ENCODE results near the gene CLIC4.

The CLIC4 gene

DNA sequence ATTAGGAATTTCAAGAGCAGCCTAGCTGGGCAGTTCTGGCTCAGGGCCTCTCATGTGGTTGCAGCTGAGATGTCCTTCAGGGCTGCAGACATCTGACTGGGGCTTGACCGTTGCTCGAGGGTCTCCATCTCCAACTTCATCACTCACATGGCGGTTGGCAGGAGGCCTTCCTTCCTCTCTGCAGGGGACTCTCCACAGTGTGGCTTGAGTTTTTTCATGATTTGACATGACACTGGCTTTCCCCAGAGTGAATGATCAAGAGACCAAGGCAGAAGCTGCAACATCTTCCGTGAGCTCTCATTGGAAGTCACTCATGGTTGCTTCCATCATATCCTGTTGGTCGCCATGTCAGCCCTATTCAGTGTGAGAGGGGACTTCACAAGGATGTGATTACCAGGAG is 110.2 kb downstream of the CLIC4 start:
- DNase-seq (ENCODE audit: extremely low read depth in 1 of 2, low read depth in 1 of 2) = no peak

DNA sequence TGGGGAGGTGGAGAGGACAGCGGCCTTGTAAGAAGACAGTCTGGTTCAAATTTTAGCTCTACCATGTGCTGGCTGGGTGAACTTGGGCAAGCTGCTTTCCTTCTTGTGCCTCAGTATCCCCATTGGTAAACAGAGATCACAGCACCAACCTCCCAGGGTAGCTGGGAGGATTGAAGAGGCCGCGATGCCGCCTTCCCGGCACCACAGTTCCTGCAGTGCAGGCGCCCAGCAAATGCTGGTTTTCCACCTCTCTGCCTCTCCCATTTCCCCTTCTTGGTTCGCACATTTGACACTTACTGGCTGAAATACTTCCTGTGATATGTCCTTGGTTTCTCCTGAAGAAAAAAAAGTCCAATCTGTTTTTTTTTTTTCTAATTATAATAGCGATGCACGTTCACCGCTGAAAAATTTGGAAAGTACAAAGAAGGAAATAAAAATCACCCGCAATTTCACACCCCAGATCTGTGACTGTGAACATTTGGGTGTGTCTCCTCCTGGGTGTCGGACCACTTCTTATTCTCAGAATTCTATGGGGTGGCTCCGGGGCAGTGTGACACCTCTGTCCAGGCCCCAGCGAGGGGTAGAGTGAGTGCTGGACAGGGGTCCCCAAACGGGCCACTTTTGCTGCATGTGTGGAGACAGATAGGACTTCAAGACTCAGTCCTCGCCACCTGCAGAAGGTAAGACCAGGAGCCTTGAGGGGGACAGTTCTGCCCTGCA is 111.7 kb downstream of the CLIC4 start:
- no peak for DNase-seq (ENCODE audit: extremely low read depth in 1 of 2, low read depth in 1 of 2)

DNA sequence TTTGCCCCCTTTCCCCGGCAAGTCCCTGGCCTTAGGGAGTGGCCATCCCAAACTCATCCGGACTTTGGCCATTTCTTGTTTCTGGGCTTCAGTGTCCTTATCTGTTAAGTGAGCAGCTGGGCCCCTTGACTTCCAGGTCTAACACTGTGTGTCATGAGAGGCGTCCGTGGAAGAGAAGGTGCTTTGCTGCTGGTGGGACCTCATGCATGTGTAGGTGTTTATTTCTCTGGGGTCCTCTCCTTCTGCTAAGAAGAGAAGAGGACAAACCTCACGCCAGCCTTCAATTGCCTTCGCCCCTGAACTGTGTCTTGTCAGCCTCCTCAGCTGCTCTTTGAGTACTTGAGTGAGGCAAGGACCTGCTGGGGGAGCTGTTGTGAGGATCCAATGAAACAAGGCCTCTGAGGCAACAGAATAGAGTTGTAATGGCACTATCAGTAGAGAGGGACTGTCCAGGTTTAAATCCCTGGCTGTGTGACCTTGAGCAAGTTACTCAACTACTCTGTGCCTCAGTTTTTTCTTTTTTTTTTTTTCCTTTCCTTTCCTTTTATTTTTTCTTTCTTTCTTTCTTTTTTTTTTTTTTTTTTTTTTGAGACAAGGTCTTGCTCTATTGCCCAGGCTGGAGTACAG is 112.4 kb downstream of the CLIC4 start:
- no peak for DNase-seq (ENCODE audit: extremely low read depth in 1 of 2, low read depth in 1 of 2)

DNA sequence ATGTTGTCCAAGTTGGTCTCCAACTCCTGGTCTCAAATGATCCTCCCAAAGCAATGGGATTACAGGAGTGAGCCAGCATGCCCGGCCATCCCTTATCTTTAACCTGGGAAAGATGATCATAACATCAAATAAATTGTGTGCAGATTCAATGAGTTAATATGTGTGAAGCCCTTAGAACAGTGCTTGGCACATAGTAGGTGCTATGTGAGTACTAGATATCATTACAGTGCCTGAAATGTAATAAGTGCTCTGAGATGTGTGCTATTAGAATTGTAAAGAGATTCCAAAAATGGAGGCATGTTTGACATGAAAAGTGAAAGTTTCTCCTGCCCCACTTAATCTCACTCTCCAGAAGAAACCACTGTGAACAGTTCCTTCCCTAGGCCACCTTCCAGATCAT is 113.0 kb downstream of the CLIC4 start:
- DNase-seq (ENCODE audit: extremely low read depth in 1 of 2, low read depth in 1 of 2) = no peak

DNA sequence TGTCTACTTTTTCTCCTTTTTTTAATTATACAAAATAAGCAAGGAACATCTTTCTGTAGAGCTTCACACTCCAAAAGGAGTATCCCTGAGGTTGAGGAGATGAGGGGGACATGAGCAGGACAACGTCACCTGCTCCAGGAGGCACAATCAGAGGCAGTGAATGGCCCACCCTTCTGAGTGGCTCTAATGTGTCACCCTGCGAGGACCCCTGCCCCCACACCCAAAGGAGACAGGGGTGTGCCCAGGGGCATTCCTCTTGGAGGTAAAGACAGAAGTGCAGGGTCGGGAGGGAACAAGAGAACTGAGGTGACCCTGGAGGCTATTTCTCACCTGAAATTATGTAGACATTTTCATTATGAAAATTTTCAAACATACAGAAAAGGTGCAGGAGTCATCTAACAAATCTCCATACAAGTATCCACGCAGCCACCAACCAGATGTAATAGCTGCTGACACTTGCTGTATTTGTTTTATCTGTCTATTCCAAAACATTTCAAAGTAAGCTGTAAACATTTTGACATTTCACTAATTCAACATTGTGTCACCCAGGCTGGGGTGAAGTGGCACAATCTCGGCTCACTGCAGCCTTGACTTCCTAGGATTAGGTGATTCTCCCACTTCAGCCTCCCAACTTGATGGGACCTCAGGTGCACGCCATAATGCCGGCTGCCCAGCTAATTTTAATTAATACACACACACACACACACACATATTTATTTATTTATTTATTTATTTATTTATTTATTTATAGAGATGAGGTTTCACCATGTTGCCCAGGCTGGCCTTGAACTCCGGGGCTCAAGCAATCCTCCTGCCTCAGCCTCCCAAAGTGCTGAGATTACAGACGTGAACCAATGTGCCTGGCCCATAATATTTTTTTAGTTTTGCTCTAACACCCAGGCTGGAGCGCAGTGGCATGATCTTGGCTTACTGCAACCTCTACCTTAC is 114.1 kb downstream of the CLIC4 start:
- no peak for DNase-seq (ENCODE audit: extremely low read depth in 1 of 2, low read depth in 1 of 2)

DNA sequence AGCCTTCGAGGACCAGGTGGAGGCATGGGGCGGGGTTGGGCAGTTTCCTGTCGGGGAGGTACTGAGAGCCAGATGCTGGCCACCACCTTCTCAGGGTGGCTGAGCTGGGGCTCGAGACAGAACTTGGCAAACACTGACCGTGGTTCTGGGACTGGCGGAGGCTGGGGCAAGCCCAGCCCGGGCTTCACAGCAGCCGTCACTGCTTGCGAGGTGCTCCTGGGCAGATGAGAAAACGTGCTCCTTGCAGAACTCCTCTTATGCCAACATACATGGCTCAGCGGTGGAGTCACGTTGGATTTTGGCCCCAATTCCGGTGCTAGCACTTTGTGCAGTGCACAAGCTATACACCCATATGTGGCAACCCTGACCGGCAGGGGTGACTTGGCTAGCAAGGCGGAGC is 115.6 kb downstream of the CLIC4 start:
- DNase-seq (ENCODE audit: extremely low read depth in 1 of 2, low read depth in 1 of 2) = no peak

DNA sequence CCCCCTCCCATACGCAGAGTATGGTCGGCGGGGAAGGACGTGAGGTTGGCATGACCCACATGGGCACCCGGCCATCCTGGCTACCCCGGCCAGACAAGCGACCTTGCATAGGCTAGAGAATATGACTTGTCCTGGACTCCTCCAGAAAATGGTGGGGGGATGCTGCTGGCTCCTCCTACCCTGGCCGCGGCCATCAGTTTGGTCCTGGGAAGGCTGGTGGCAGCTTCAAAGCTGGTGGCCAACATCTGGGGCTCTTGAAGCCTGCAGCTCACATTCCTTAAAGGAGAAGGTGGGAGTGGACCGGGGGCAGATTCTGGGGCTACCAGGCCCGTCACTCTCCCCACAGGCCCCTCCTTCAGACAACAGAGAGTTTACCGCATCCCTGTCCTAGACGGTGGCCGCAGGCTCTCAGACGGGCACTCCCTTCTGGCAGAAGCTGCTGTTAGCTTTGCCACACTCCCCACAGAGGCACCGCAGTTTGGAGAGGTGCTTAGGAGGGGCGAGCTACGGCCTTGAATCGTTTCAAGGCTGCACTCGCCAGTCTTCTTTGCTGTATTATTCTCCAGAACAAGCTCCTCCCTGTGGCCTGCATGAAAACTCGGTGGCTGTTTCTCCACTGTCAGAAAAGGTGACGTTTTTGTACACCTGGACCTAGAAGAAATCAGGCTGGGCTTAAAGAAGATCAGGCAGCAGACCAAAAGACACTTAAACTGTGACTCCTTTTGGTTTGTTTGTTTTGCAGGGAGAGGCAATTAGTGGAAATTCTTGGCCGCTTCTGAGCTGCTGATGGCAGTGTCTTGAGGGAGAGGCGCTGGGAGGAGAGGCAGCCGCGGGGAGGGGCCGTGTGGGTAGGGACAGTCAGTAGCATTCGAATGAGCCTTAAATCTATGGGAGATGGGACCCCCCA is 116.8 kb downstream of the CLIC4 start:
- no peak for DNase-seq (ENCODE audit: extremely low read depth in 1 of 2, low read depth in 1 of 2)

DNA sequence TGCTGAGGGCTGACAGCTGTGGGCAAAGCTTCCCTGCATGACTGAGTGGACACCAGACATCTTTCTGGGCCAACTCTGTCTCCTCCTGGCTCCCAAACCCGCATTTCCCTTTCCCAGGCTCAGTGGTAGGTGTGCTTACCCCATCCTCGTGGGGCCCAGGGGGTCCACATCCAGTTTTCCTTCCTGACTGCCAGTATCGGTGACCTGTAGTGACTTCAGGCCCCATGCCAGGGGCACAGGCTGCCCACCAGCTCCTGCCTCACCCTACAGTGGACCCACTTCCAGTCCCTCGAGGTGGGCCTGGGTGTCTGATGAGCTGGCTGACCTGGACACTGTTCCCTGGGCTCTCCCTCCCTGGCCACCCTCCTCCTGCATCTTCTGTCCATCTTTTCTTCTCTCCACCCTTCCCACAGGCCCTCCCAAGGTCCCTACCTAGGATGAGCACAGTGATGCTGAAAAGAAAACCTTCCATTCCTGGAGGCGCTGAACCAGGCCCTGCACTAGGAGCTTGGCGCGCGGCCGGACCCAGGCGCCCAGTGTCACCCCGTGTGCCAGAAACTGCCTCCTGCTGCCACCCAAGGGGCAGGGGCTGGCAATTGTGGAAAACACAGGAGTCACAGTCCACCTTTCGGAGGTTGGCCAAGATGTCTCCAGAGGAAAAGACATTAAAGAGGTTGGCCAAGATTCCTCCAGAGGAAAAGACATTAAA is 117.7 kb downstream of the CLIC4 start:
- DNase-seq (ENCODE audit: extremely low read depth in 1 of 2, low read depth in 1 of 2) = no peak

DNA sequence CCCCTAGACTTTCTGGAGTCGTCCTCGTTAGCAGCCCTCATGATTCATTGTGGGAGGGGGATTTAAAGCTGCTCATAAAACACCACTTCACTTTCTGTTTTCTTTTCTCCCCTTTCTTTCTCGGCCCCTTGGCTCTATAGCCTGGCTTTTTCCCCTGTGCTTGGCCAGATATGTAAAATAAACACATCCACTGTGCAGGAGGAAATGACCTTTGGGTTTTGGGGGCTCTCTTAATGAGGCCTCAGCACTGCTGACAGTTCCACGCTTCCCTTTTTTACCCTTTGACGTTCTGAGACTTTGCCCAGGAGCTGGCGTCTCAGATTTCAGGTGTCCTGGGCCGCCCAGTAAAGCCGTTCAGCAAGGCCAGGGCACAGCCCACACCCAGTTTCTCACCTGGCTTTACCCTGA is 119.1 kb downstream of the CLIC4 start:
- no peak for DNase-seq (ENCODE audit: extremely low read depth in 1 of 2, low read depth in 1 of 2)

DNA sequence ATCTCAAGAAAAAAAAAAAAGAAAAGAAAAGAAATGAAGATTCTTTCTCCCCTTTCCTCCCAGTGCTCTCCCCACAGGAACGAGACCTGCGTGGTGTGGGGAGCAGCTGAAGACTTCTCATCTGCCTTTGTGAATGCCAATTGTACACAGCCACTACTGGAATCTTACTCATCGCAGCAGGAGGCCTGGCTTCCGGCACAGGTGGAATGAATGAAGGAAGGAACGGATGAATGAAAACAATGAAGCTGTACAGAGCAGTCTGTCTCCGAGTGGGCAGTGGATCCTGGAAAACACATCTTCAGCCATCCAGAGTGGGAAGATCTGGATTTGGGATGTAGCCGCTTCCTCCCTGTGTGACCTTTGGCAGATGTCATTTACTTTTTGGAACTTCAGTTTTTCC is 119.9 kb downstream of the CLIC4 start:
- DNase-seq (ENCODE audit: extremely low read depth in 1 of 2, low read depth in 1 of 2) = no peak

DNA sequence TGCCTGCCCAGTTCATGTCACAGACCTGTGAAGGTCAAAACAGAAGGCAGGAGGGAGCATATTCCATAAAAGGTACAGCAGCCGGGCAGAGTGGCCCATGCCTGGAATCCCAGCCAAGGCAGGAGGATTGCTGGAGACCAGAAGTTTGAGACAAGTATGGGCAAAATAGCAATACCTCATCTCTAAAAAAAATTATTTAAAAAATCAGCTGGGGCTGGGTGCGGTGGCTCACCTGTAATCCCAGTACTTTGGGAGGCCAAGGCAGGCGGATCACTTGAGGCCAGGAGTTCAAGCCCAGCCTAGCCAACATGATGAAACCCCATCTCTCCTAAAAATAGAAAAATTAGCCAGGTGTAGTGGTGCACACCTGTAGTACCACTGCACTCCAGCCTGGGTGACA is 120.3 kb downstream of the CLIC4 start:
- DNase-seq (ENCODE audit: extremely low read depth in 1 of 2, low read depth in 1 of 2) = no peak

DNA sequence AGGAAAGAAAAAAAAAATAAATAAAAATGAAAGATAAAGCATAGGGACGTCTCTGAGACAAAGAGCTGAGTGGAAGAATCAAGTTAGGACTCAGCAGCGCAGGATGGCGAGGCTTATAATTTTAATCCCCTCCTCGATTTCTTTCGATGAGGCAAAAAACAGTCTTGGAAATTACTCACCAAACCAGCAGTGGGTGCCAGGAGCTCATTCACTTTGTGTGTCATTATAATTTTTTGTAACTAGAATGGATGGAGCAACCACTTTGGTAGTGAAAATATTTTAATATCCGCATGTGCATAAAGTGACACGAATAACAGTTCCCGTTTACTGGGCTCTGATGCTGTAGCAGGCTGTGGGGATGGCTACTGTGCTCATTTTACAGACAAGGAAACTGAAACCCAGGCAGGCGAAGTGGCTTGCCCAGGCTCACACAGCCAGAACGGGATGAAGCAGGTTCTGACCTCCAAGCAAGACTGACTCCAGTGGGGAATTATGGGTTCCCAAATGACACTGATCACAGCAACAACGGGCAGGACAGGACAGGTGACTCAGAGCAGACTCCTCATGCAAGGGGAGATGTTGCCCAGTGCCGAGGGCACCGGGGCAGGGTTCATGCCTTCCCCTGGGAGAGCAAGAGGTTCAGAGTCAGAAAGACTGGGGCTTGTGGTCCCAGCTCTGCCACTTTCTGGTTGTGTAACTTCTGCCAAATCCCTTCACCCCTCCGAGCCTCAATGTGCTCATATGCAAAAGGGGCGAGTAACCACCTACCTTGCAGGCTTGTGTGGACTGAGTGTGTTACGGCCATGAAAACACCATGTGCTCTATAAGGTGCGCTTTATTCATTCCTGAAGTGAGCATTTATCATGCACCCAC is 121.2 kb downstream of the CLIC4 start:
- no peak for DNase-seq (ENCODE audit: extremely low read depth in 1 of 2, low read depth in 1 of 2)

DNA sequence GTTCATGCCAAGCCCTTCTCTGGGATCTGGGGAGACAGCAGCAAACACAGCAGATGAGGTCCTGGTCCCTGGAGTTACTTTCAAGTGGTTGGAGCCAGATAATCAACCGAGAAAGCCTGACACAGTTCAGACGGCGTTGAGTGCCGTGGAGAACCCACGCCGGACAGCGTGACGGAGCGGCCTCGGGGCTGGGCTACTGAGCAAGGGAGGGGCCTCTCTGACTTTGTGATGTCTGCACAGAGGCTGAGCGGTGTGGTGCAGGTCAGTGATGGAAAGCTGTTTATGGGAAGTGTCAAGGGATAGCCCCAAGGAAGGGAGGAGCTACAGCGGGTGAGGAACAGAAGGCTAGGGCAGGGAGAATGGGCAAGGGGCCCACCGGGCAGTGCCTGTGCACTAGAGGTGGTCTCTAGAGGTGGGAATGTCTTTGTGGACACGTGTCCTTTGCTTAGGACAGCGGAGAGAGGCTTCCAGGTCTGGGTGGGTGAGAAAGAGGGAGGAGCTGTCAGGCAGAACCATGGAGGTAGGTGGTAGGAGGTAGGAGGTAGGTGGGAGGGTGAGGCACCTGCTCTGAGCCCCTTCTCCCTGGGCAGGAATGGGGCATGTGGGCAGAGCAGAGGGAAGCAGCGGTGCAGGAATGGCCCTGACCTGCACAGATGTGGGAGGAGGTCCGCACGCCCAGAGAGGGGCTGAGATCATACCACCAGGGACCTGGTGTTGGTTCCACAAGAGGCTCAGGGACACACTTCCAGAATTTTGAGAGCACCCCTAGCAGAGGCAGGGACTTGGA is 122.0 kb downstream of the CLIC4 start:
- no peak for DNase-seq (ENCODE audit: extremely low read depth in 1 of 2, low read depth in 1 of 2)

DNA sequence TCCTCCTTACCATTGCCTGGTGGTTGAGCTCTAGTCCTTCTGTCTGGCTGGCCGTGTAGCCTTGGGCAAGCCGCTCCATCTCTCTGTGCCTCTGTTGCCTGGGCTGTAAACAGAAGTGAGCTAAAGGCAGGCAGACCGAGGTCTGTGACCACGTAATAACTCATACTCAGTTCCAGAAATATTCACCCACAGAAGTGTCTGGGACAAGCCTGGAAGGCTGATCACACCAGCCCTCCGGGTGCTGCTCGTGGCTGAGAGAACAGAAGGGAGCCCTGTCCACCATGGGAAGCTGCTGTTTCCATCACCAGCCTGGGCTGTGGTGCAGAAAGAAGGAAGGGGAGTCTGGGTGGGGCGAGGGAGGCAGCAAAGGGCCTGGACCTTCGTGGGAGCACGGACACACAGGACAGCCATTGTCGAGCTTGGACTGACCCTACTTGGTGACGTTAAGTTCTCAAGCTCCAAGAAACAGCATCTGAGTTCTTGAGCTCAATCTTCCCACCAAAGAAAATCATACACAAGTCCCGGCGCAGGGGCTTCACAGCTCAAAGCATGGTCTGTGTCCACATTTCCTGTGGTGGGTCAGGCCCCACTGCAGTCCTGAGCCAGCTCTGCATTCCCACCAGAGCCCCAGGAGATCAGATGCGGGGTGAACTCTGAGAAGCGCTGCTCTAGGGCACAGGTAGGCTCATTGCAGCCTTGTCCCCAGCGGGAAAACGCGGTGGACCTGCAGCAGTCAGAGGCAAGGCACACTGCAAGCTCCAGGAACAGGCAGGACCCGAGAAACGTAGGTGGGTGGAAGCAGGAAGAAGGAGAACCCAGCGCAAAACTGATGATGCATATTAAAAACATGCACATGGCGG is 123.0 kb downstream of the CLIC4 start:
- DNase-seq (ENCODE audit: extremely low read depth in 1 of 2, low read depth in 1 of 2) = no peak

DNA sequence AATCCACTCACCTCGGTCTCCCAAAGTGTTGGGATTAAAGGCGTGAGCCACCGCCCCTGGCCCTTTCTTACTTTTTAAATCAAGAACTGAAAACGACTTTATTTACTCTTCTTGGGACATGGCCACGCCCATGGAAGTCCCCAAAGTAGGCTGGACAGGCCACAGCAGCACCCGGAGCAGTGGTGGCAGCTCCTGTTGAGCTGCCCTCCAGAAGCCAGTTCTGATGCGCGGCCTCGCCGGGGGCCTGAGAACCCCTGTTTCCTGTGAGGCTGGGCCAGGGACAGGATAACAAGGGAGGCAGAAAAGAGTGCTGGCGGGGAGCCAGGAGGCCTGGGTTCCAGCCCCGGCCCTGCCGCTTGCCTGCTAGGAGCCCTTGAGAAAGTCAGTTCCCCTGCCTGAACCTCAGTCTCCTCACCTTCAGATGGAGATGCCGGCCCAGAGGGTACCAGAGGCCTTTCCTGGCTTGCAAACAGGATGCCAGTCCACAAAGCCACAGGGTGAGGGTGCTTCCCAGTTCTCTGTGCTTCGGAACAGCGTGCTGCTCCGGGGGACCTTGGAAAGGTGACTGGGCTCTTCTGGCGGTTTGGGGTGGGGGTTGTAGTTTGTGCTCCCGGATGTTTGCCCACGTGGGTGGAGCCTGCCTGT is 125.4 kb downstream of the CLIC4 start:
- no peak for DNase-seq (ENCODE audit: extremely low read depth in 1 of 2, low read depth in 1 of 2)

DNA sequence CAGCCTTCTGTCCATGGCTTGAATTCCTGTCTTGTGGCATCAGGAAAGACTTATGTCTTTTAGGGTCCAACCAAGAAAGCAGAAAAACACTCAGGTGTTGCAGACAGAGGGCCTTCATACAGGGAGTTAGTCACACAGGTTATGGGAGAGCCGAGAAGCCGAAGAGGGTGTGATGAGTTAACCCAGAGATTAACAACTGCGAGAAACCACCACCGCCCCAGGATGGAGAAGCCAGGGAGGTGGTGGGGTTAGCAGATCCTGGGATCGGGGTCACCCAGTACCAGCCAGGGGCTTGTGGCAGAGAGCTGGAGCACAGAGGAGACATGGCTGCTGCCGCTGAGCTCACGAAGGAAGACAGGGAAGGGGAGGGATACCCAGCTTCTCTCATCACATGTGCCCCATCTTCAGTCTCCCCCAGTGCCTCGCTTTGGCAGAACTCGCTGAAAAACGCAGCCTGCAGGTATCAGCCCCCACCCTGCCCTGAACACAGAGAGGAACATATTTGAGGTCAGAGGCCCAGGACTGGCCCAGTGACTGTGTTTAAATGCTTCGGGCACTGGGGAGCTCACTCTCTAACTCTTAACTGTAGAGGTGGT is 126.2 kb downstream of the CLIC4 start:
- DNase-seq (ENCODE audit: extremely low read depth in 1 of 2, low read depth in 1 of 2) = no peak
